GM10266 (cell line): ENCODE data around the gene ERN2.

Experiments
- DNase-seq: peaks from one replicate; pipeline ENCODE4 v3.0.0; 2012; ENCODE audit errors: extremely low spot score
- CTCF ChIP-seq: IDR thresholded peaks from 2 replicates; pipeline ENCODE4 v1.5.1; 2012; ENCODE audit warnings: mild to moderate bottlenecking, low read depth; ENCODE audit not compliant: control insufficient read depth, insufficient read depth; ENCODE audit errors: missing control alignments

Gene ERN2

DNA sequence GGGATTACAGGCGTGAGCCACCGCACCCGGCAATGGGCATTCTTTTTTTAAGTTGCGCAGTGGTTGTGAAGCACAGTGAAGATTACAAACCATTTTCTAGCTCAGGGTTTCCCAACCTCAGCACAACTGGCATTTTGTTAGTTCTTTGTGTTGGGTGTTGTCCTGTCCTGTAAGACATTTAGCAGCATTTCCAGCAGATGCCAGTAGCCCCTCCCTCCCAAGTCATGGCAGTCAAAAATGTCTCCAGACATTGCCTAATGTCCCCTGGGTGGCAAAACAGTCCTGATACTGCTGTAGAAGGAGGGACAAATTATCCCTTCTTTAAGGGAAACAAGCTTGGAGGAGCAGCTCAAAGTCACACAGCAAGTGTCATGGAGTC lies 18.8 kb downstream of the ERN2 start:
- no peak for TF ChIP-seq CTCF

GRCh38 chr16:23692190-23692837 lies 20.7 kb downstream of the ERN2 start:
- no peak for DNase-seq
- no peak for TF ChIP-seq CTCF

More for the DNA sequence above, 18.8 kb downstream of the ERN2 start:
- DNase-seq: no peak

GRCh38 chr16:23691483-23692189 lies 21.4 kb downstream of the ERN2 start:
- no peak for TF ChIP-seq CTCF
- no peak for DNase-seq

DNA sequence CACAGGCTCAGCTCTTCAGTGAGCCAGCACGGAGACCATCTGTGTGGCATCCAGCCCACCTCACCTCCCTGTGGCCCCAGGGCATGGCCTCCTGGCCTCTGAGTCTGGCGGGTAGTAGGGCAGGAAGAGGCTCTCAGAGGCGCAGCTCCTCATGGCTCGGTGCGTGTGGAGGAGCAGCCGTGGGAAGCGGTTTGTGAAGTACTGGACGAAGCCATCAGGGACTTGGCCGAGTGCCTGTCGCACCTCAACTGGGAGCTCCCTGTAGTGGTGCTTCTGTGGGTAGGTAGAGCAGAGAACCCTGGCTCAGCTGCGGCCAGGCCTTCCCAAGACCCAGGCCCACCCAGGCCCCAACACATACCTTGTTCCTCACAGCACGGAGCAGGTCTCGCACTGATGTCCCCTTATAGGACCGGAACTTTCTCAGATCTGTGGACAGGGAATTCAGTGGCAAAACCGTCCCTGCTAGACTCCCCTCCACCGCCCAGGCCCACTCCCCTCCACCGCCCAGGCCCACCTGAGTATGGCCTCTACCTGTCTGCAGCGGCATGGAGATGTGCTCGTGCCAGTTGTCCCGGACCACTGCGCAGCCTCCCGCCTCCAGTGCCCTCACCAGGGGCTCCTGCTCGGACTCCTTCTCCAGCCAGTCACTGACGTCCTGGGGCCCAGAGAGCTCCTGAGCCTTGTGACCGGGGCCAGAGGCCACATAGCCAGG lies 22.1 kb downstream of the ERN2 start:
- no peak for DNase-seq
- TF ChIP-seq CTCF: no peak

- TF ChIP-seq CTCF: no peak
These were observed 23.4 kb downstream of the ERN2 start for GRCh38 chr16:23689442-23690187.

DNA sequence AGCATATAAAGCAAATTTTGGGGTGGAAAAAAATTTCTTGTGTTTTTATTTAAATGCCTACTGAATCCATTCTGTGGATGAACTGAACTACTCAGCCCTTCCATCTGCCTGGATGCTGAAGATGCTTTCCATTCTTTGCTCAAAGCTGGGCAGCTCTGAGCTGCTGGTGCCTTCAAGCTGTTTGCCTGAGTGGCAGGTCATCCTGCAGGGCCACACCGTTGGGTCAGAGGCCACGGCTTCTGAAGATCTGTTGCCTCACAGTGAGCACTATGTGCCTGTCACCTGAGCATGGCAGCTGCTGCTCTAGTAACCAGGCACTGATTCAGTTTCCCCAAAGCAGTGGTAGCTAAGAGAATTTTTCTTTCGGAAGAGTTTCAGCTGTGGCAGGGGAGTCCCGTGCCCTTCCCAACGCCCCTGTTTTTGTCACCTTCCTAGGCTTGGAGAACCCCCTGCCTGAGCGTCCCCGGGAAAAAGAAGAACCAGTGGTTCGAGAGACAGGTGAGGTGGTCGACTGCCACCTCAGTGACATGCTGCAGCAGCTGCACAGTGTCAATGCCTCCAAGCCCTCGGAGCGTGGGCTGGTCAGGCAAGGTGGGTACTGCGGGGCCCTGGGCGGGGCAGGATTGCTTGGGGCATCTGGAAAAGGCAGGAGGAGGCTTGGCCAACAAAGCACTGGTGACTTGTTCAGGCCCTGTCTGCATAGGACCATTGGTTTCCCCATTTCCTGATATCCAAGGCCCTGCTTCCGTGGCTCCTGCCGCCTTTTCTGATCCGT lies 25.8 kb downstream of the ERN2 start:
- no peak for DNase-seq
- TF ChIP-seq CTCF: no peak

More at GRCh38 chr16:23689442-23690187, 23.4 kb downstream of the ERN2 start:
- no peak for DNase-seq
